ENCODE measurements around the gene RNF151. TPM values are rescaled to one million over a fixed set of nuclear protein-coding genes. Genes with fewer than 3 reads are reported as not detected.

Gene RNF151
- total and polyA plus RNA-seq, 2 of the 13 experiments (the other 11 are each of a cell fraction or from before 2014, with no cell fraction given) = not detected

GRCh38 chr16:1983544-1984346 is 17.1 kb downstream of the RNF151 start, which contains the start of gene GFER (continued):
- no peak for TF ChIP-seq ZBTB10 (CRISPR knock-in tag; IDR thresholded peaks at IDR 0.05; ENCODE audit: borderline replicate concordance)
- no peak for TF ChIP-seq KIAA2018 (CRISPR knock-in tag; IDR thresholded peaks at IDR 0.05; ENCODE audit: borderline replicate concordance)
- TF ChIP-seq KAT8 (CRISPR knock-in tag; IDR thresholded peaks at IDR 0.05) = no peak
- TF ChIP-seq TEAD3 (CRISPR knock-in tag; optimal IDR thresholded peaks at IDR 0.05; ENCODE audit: borderline replicate concordance) = peak; percentile 57
- TF ChIP-seq EP300 (IDR thresholded peaks at IDR 0.05; ENCODE audit: low read depth in 2 of 2, low read length in 2 of 2) = peak; percentile 9 to 38; a peak in 2 of 4 replicates
- TF ChIP-seq EP300 (CRISPR knock-in tag; IDR thresholded peaks at IDR 0.05; ENCODE audit: borderline replicate concordance) = no peak; the same call in none of the 2 replicates
- no peak for TF ChIP-seq ZBTB37 (CRISPR knock-in tag; IDR thresholded peaks at IDR 0.05)
- no peak for TF ChIP-seq RNF219 (CRISPR knock-in tag; IDR thresholded peaks at IDR 0.05)
- no peak; the same call in 1 of the 2 replicates for TF ChIP-seq BRD4 (CRISPR knock-in tag; IDR thresholded peaks at IDR 0.05)
- no peak for TF ChIP-seq ZNF790 (CRISPR knock-in tag; IDR thresholded peaks at IDR 0.05; ENCODE audit: borderline replicate concordance)
- no peak for TF ChIP-seq ZNF720 (CRISPR knock-in tag; IDR thresholded peaks at IDR 0.05)
- TF ChIP-seq SIN3B (IDR thresholded peaks at IDR 0.05; ENCODE audit: low read length) = peak; percentile 77
- no peak for TF ChIP-seq ZNF83 (CRISPR knock-in tag; IDR thresholded peaks at IDR 0.05; ENCODE audit: borderline replicate concordance)
- TF ChIP-seq ISL2 (CRISPR knock-in tag; IDR thresholded peaks at IDR 0.05) = 0 out of 2 replicates have a peak, but pooled peaks have one; percentile 38

All from HepG2 (cell line).